GM12874 (cell line): ENCODE results near the gene FCER1G.

Experiments
- CTCF ChIP-seq: IDR thresholded peaks from 2 replicates; pipeline ENCODE4 v1.5.1; 2011; ENCODE audit warnings: low read depth, mild to moderate bottlenecking, control low read depth, low read length, moderate library complexity; ENCODE audit not compliant: insufficient read depth

Gene FCER1G

GRCh38 chr1:161223805-161224694 lies 9.0 kb downstream of the FCER1G start:
- no peak for TF ChIP-seq CTCF

GRCh38 chr1:161225178-161225533 lies 10.1 kb downstream of the FCER1G start:
- no peak for TF ChIP-seq CTCF

- TF ChIP-seq CTCF: peak; percentile 67
These were observed 10.6 kb downstream of the FCER1G start, which contains the start of gene TOMM40L for GRCh38 chr1:161225534-161226319. Gene TOMM40L, plus strand, starts transcription at chr1:161226060. Its CDS starts 430 bp downstream, at chr1:161226490.

GRCh38 chr1:161226320-161226711 lies 11.2 kb downstream of the FCER1G start:
- TF ChIP-seq CTCF: no peak

- no peak for TF ChIP-seq CTCF
These were observed 11.7 kb downstream of the FCER1G start for GRCh38 chr1:161226759-161227158.

GRCh38 chr1:161227196-161227871 lies 12.2 kb downstream of the FCER1G start:
- peak; percentile 80 for TF ChIP-seq CTCF

GRCh38 chr1:161228032-161228431 lies 12.9 kb downstream of the FCER1G start:
- TF ChIP-seq CTCF: no peak
